K562 (cell line): Measurements from ENCODE around the gene SMAD7. TPM values are rescaled to one million over a fixed set of nuclear protein-coding genes. Genes with fewer than 3 reads are reported as not detected.

Source experiments
- BCOR ChIP-seq: fragments of 450-650 bp; IDR thresholded peaks from 2 replicates; pipeline ENCODE4 v1.6.1; 2016
- GABPB1 ChIP-seq: sonication (generic); formaldehyde crosslinking; IDR thresholded peaks from 2 replicates; pipeline ENCODE4 v1.8.0; 2022; ENCODE audit warnings: mild to moderate bottlenecking, missing genetic modification reagents
- GMEB1 ChIP-seq: fragments of 250-450 bp; sonication (Bioruptor Pico); IDR thresholded peaks from 2 replicates; pipeline ENCODE4 v1.4.0; 2020; ENCODE audit warnings: mild to moderate bottlenecking
- HOXB6 ChIP-seq: fragments of 250-450 bp; sonication (Bioruptor Pico); IDR thresholded peaks from 2 replicates; pipeline ENCODE4 v1.5.1; 2022; ENCODE audit warnings: mild to moderate bottlenecking, borderline replicate concordance
- KDM5B ChIP-seq: fragments of 200-600 bp; sonication (generic); IDR thresholded peaks from 2 replicates; pipeline ENCODE4 v1.6.1; 2012; ENCODE audit warnings: low read depth, mild to moderate bottlenecking, moderate library complexity, low read length, control low read depth, inconsistent platforms; ENCODE audit not compliant: insufficient replicate concordance
- MEF2D ChIP-seq: conservative IDR thresholded peaks from 2 replicates; pipeline ENCODE4 v1.6.1; 2016; ENCODE audit warnings: low read depth, missing genetic modification characterization, missing compliant biosample characterization
- MIER1 ChIP-seq: fragments of 450-650 bp; IDR thresholded peaks from 2 replicates; pipeline ENCODE4 v1.6.1; 2016; ENCODE audit warnings: antibody characterized with exemption, mild to moderate bottlenecking, low read depth
- NCOA2 ChIP-seq, 2 experiments: fragments of 450-650 bp; IDR thresholded peaks; 2 replicates each; pipeline ENCODE4 v1.6.1; 2018; ENCODE audit warnings: mild to moderate bottlenecking in 2 of 2, moderate library complexity in 1 of 2; ENCODE audit not compliant: partially characterized antibody in 2 of 2
- NR2C1 ChIP-seq, 2 experiments: fragments of 450-650 bp; IDR thresholded peaks; 2 replicates each; pipeline ENCODE4 v1.6.1; 2017; ENCODE audit warnings: mild to moderate bottlenecking in 2 of 2, antibody characterized with exemption in 1 of 2, inconsistent platforms in 1 of 2, missing compliant biosample characterization in 1 of 2, missing genetic modification characterization in 1 of 2
- POLR3A ChIP-seq: IDR thresholded peaks from 2 replicates; pipeline ENCODE4 v1.6.1; 2011; ENCODE audit warnings: borderline replicate concordance, mild to moderate bottlenecking, moderate library complexity; ENCODE audit not compliant: insufficient read length, insufficient read depth; ENCODE audit errors: extremely low read depth
- RCOR1 ChIP-seq, 2 experiments: IDR thresholded peaks; 2 replicates each; pipeline ENCODE4 v1.6.1; 2012; ENCODE audit warnings: low read depth in 2 of 2, low read length in 2 of 2, borderline replicate concordance in 1 of 2, improper control_type of control experiment in 1 of 2
- TBP ChIP-seq: optimal IDR thresholded peaks from 2 replicates; pipeline ENCODE3; 2011; ENCODE audit warnings: low read depth, low read length, improper control_type of control experiment
- VEZF1 ChIP-seq: fragments of 200-800 bp; sonication (Bioruptor generic); IDR thresholded peaks from 2 replicates; pipeline ENCODE4 v1.6.1; 2017; ENCODE audit warnings: missing genetic modification characterization, missing compliant biosample characterization
- ZFX ChIP-seq: sonication (generic); formaldehyde crosslinking; IDR thresholded peaks from 2 replicates; pipeline ENCODE4 v1.8.0; 2022; ENCODE audit warnings: mild to moderate bottlenecking, missing genetic modification reagents, moderate library complexity
- ZNF778 ChIP-seq: fragments of 450-650 bp; formaldehyde crosslinking; IDR thresholded peaks from 2 replicates; pipeline ENCODE4 v1.4.0; 2020; ENCODE audit warnings: mild to moderate bottlenecking, moderate library complexity
- polyA plus RNA-seq, 8 experiments: library from polyadenylated mRNA; depleted of rRNA in 4 of 8; stranded (reverse) in 5 of 8; unstranded in 3 of 8; fragments of >200 nt; fragmentation: Nextera tagmentation in 2 of 8; fragmentation: Illumina TruSeq in 1 of 8; extraction: Ambion mirVana in 2 of 8; extraction: Trizol in 1 of 8; gene quantifications; 2 replicates each; pipeline versions ENCODE4 v1.2.1 to v1.2.3, GENCODE V29; 2011 to 2014; ENCODE audit warnings: inconsistent platforms in 1 of 8, missing spikeins in 1 of 8
- total RNA-seq, 7 experiments: library from RNA; depleted of rRNA in 6 of 7; stranded (reverse); fragments of >200 nt in 6 of 7; fragmentation: Illumina TruSeq in 2 of 7; extraction: Trizol in 2 of 7; gene quantifications; 2 replicates each; pipeline versions ENCODE4 v1.2.1 to v1.2.3, GENCODE V29; 2011 to 2021; ENCODE audit warnings: low replicate concordance in 1 of 7
- TF ChIP-seq, protein P1 (sequence below), 2 experiments: fragments of 450-650 bp; IDR thresholded peaks; 2 replicates each; pipeline ENCODE4 v1.6.1; 2018; ENCODE audit warnings: mild to moderate bottlenecking in 2 of 2, low read depth in 1 of 2; ENCODE audit not compliant: partially characterized antibody in 2 of 2
- TF ChIP-seq, protein P2 (sequence below): sonication (generic); formaldehyde crosslinking; IDR thresholded peaks from 2 replicates; pipeline ENCODE4 v1.9.0; 2022; ENCODE audit warnings: mild to moderate bottlenecking, missing genetic modification reagents
- TF ChIP-seq, protein P3 (sequence below): fragments of 250-450 bp; sonication (Bioruptor Pico); IDR thresholded peaks from 2 replicates; pipeline ENCODE4 v1.5.0; 2020; ENCODE audit warnings: mild to moderate bottlenecking

Gene SMAD7
- total and polyA plus RNA-seq, 9 of the 15 experiments (the other 6 are each of a cell fraction or from before 2014, with no cell fraction given): 0.13 to 3.0 (median 1.6) TPM

GRCh38 chr18:48896875-48897511 is 53.8 kb downstream of the SMAD7 start (continued):
- TF ChIP-seq, protein P1, sequence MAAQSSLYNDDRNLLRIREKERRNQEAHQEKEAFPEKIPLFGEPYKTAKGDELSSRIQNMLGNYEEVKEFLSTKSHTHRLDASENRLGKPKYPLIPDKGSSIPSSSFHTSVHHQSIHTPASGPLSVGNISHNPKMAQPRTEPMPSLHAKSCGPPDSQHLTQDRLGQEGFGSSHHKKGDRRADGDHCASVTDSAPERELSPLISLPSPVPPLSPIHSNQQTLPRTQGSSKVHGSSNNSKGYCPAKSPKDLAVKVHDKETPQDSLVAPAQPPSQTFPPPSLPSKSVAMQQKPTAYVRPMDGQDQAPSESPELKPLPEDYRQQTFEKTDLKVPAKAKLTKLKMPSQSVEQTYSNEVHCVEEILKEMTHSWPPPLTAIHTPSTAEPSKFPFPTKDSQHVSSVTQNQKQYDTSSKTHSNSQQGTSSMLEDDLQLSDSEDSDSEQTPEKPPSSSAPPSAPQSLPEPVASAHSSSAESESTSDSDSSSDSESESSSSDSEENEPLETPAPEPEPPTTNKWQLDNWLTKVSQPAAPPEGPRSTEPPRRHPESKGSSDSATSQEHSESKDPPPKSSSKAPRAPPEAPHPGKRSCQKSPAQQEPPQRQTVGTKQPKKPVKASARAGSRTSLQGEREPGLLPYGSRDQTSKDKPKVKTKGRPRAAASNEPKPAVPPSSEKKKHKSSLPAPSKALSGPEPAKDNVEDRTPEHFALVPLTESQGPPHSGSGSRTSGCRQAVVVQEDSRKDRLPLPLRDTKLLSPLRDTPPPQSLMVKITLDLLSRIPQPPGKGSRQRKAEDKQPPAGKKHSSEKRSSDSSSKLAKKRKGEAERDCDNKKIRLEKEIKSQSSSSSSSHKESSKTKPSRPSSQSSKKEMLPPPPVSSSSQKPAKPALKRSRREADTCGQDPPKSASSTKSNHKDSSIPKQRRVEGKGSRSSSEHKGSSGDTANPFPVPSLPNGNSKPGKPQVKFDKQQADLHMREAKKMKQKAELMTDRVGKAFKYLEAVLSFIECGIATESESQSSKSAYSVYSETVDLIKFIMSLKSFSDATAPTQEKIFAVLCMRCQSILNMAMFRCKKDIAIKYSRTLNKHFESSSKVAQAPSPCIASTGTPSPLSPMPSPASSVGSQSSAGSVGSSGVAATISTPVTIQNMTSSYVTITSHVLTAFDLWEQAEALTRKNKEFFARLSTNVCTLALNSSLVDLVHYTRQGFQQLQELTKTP (IDR thresholded peaks at IDR 0.05; ENCODE audit: low read depth in 1 of 2, partially characterized antibody in 2 of 2): no peak
- TF ChIP-seq MIER1 (no peak), NR2C1 (IDR thresholded peaks at IDR 0.05) (peak; percentile 67), NR2C1 (tag; IDR thresholded peaks at IDR 0.05) (peak; percentile 76), ZNF778 (no peak), MEF2D (tag) (0 out of 2 replicates have a peak, but pooled peaks have one; percentile 36), VEZF1 (CRISPR knock-in tag) (peak; percentile 74), POLR3A (no peak), TBP (peak; percentile 21), RCOR1 (IDR thresholded peaks at IDR 0.05; ENCODE audit: borderline replicate concordance in 1 of 2, low read depth in 2 of 2, low read length in 2 of 2) (peak in 1 of 2 experiments; percentile 47; a peak in 2 of 4 replicates), BCOR (no peak), KDM5B (no peak), GABPB1 (CRISPR knock-in tag) (peak; percentile 55; the same call in 1 of the 2 replicates), GMEB1 (CRISPR knock-in tag) (no peak), ZFX (CRISPR knock-in tag) (peak; percentile 79), HOXB6 (no peak), NCOA2 (IDR thresholded peaks at IDR 0.05; ENCODE audit: partially characterized antibody in 2 of 2) (no peak)
- TF ChIP-seq, protein P2, sequence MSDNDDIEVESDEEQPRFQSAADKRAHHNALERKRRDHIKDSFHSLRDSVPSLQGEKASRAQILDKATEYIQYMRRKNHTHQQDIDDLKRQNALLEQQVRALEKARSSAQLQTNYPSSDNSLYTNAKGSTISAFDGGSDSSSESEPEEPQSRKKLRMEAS: peak; percentile 70
- TF ChIP-seq, protein P3, sequence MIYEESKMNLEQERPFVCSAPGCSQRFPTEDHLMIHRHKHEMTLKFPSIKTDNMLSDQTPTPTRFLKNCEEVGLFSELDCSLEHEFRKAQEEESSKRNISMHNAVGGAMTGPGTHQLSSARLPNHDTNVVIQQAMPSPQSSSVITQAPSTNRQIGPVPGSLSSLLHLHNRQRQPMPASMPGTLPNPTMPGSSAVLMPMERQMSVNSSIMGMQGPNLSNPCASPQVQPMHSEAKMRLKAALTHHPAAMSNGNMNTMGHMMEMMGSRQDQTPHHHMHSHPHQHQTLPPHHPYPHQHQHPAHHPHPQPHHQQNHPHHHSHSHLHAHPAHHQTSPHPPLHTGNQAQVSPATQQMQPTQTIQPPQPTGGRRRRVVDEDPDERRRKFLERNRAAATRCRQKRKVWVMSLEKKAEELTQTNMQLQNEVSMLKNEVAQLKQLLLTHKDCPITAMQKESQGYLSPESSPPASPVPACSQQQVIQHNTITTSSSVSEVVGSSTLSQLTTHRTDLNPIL (CRISPR knock-in tag): no peak
